Fibroblast of villous mesenchyme (primary cell): ENCODE data around the gene CRHR1. TPM values are rescaled to one million over a fixed set of nuclear protein-coding genes. Genes with fewer than 3 reads are reported as not detected.

ENCODE experiments used
- DNase-seq: peaks from one replicate; pipeline ENCODE4 v3.0.0-alpha.2; 2010; ENCODE audit warnings: low read depth
- H3K4me3 ChIP-seq: 2 replicates; pipeline ENCODE4 v1.5.1; 2011; ENCODE audit warnings: low read depth, mild to moderate bottlenecking, low read length
- total RNA-seq: library from RNA; depleted of rRNA; stranded (reverse); fragments of >200 nt; gene quantifications from 2 replicates; pipeline ENCODE4 v1.2.3, GENCODE V29; 2012
- TF ChIP-seq, protein P1 (sequence below): IDR thresholded peaks from 2 replicates; pipeline ENCODE4 v1.5.1; 2012; ENCODE audit warnings: low read depth, mild to moderate bottlenecking, low read length; ENCODE audit not compliant: insufficient read depth

CRHR1 gene
- total RNA-seq, 1 donor = not detected

DNA sequence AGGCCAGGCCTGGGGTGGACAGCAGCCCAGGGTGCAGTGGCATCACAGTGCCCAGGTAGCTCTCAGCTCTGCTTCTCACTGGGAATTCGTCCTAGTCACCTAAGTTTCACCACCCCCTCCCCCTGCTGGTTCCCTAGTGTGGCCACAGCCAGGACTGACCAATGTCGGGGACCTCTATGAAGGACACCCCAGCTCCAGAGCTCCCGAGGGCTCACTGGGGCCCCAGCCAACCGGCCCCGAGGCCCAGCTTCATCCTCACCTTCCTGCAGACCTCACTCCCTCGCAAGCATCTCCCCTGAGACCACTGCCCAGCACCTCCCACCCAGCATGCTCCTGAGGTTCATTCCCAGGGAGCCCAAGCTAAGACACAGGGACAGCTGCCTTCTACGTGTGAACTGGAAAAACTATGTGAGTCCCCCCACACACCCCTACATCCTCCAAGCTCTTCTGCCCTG, 65.4 kb downstream of the CRHR1 start:
- TF ChIP-seq, protein P1, sequence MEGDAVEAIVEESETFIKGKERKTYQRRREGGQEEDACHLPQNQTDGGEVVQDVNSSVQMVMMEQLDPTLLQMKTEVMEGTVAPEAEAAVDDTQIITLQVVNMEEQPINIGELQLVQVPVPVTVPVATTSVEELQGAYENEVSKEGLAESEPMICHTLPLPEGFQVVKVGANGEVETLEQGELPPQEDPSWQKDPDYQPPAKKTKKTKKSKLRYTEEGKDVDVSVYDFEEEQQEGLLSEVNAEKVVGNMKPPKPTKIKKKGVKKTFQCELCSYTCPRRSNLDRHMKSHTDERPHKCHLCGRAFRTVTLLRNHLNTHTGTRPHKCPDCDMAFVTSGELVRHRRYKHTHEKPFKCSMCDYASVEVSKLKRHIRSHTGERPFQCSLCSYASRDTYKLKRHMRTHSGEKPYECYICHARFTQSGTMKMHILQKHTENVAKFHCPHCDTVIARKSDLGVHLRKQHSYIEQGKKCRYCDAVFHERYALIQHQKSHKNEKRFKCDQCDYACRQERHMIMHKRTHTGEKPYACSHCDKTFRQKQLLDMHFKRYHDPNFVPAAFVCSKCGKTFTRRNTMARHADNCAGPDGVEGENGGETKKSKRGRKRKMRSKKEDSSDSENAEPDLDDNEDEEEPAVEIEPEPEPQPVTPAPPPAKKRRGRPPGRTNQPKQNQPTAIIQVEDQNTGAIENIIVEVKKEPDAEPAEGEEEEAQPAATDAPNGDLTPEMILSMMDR = no peak
- DNase-seq = no peak
- H3K4me3 ChIP-seq = no peak overlapping the region

DNA sequence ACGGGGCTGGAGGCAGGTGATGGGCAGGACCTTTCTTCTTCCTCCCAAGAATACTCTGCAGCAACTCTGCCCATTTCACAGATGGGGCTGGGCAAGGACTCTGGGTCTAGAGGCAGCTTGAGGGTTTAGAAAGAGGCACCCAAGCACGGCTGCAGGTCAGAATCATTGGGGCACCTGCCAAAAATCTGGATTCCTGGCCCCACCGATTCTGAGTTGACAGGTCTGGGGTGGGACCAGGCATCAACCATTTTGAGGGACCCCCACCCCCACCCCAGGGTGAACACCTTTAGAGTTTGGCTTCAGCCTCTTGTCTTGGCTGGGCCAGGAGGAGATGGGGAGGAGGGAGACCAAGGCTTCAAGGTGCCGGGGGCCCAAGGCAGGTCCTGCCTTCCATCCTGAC, 65.9 kb downstream of the CRHR1 start:
- TF ChIP-seq, protein P1 = no peak
- no peak for DNase-seq
- H3K4me3 ChIP-seq = no peak overlapping the region

DNA sequence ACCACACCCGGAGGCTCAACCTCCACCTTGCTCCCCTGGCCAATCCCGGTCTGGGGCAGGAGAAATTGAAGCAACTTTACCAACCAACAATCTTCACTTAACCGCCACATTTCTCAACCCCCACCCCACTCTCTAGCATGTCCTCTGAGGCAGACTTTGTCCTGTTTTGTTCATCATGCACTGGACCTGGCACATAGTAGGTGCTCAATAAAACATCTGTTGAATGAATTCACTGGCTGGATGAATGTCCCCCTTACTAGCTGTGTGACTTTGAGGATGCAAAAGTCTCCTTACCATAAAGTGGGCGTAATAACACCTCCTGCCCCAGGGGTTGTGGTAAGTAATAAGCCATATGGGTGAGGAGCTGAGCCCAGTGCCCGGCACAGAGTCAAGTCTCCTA, 66.3 kb downstream of the CRHR1 start:
- DNase-seq = no peak
- TF ChIP-seq, protein P1 = no peak

DNA sequence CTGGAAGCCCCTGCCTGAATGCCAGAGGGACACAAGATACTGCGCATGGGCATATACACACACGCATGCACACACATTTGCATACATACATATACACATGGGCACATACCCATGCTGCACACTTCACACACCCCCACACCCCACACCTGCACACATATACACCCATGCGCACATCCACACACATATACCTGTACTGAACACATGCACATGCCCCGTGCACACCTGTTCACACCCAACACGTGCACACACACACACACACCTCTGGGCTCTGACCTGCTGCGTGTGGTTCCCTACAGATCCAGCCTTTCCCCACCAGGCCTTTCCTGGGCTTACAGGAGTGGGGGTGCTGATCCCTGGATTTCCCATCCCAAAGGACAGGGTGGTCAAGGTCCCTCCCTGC, 66.9 kb downstream of the CRHR1 start:
- TF ChIP-seq, protein P1 = no peak
- DNase-seq = no peak
- no peak overlapping the region for H3K4me3 ChIP-seq

More for the DNA sequence above, 66.3 kb downstream of the CRHR1 start:
- H3K4me3 ChIP-seq = no peak overlapping the region

DNA sequence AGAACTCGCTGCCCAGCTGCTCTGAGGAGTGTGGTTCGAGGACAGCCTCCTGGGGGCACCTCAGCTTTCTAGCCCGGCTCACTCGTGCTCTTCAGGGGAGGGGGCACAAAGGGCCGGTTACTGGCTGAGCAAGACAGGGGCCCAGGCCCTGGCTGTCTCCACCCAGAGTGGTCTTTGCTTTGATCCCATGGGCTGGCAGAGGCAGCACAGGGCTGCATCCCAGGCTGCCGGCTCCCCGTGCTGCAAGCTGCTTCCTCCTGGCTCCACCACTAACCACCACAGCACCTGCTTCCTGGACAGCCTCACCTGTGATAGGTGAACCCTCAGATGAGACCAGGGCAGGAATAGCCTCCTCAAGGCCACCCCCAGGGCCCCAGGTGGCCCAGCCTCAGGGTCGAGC, 67.3 kb downstream of the CRHR1 start:
- no peak overlapping the region for H3K4me3 ChIP-seq
- TF ChIP-seq, protein P1 = no peak
- no peak for DNase-seq

DNA sequence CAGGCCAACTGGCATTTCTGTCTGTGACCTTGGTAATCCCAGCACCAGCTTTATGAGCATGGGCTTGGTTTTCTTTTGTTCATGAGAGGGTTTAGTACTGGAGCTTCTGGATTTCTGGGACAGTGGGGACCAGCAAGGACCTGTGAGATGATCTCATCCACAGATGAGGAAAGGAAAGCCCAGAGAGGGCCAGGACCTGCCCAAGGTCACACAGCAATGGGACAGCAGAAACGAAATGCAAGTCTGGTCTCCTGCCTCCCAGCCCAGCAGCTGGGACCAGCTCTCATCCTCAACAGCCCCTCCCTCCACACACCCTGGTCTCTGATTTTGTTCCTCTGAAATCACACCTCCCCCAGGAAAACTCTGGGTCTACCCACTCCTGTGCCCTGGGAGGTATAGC, 67.8 kb downstream of the CRHR1 start:
- TF ChIP-seq, protein P1 = no peak
- no peak for DNase-seq
- H3K4me3 ChIP-seq = no peak overlapping the region
